GM12874 (cell line): ENCODE measurements around the gene TBC1D2.

Source experiments
- CTCF ChIP-seq: IDR thresholded peaks from 2 replicates; pipeline ENCODE4 v1.5.1; 2011; ENCODE audit warnings: low read depth, mild to moderate bottlenecking, control low read depth, low read length, moderate library complexity; ENCODE audit not compliant: insufficient read depth

Gene TBC1D2

GRCh38 chr9:98219364-98219716 lies 36.1 kb downstream of the TBC1D2 start:
- TF ChIP-seq CTCF, result no peak

GRCh38 chr9:98218562-98219363 lies 36.7 kb downstream of the TBC1D2 start:
- TF ChIP-seq CTCF, result no peak

DNA sequence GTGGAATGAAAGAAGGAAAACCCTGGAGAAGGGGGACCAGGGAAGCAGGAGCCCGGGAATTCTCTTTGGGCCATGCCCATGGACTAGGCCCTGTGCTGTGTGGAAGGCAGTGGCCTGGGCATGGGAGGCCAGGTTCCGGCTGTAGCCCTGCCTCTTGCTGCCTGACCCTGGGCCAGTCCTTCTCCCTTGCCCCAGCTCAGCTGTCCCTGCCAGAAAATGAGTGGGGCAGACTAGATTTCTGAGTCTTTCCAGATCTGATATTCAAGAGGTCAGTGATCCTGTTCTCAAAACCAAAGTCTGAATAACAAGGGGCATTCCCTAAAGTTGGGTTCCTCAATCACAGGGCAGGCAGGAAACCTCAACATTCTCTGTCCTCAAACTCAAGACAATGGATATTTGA lies 38.2 kb downstream of the TBC1D2 start:
- no peak for TF ChIP-seq CTCF

- no peak for TF ChIP-seq CTCF
Measured at GRCh38 chr9:98216391-98216790, 39.1 kb downstream of the TBC1D2 start.

DNA sequence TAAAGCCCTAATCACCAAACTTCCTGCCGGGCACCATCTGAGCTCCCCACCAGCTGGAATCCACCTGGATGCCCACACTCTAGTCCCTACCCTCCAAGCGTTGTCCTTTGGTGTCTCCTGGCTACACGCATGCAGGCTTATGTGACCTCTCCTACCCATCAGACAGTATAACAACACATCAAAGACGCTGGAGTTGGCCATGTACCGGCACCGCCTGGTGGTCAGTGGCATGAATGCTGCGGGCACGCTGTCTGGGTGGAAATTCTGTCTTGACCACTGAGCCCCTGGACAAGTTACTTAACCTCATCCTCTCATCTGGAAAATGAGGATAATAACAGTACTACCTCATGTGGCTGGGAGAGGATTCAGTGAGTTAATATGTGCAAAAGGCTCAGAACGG lies 39.6 kb downstream of the TBC1D2 start:
- TF ChIP-seq CTCF, result peak; percentile 45; the same call in 1 of the 2 replicates

- no peak for TF ChIP-seq CTCF
Measured at GRCh38 chr9:98215271-98215670, 40.2 kb downstream of the TBC1D2 start.

DNA sequence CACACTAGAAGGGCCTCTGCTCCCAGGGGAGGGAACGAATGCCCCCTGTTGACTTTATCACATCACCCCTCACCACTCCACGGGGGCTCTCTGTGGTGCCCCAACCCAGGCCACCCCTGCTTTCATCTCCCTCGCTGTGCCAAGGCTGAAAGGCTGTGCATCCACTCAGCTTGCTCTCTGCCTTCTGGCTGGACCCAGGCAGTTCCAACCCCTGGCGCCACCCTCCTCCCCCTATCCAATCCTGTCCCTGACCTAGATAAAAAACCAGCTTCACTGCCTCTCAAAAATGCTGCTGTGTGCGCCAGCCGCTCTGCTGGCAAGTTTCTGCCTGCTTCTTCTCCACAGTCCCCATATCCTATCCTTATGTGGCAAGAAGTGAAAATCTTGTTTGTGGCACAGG lies 40.6 kb downstream of the TBC1D2 start:
- TF ChIP-seq CTCF, result no peak
